ENCODE data around the gene TTLL9.

TTLL9 gene

GRCh38 chr20:31871618-31871954 lies 1.2 kb downstream of the TTLL9 start:
- H3K9me3 ChIP-seq (ENCODE audit: control insufficient read depth, low read length) = no peaks in the 10 kb centered on the region
- peaks cover 17% of the 10 kb centered on the region for H3K79me2 ChIP-seq
- no peak overlapping the region for H2AFZ ChIP-seq
- H3K27ac ChIP-seq = peak overlapping the region; percentile 92
- H3K4me3 ChIP-seq (ENCODE audit: low read depth, low read length) = no peak overlapping the region
- peaks cover 22% of the 10 kb centered on the region for H3K4me1 ChIP-seq
- H3K9ac ChIP-seq = no peak overlapping the region
- no peak for TF ChIP-seq CTCF (IDR thresholded peaks at IDR 0.05)
- no peaks in the 10 kb centered on the region for H3K27me3 ChIP-seq (ENCODE audit: control insufficient read depth, insufficient read depth, low read length)
- no peak overlapping the region for H3K4me2 ChIP-seq (ENCODE audit: low read length)
- no peaks in the 10 kb centered on the region for H3K36me3 ChIP-seq (ENCODE audit: control insufficient read depth, insufficient read depth, low read length)

DNA sequence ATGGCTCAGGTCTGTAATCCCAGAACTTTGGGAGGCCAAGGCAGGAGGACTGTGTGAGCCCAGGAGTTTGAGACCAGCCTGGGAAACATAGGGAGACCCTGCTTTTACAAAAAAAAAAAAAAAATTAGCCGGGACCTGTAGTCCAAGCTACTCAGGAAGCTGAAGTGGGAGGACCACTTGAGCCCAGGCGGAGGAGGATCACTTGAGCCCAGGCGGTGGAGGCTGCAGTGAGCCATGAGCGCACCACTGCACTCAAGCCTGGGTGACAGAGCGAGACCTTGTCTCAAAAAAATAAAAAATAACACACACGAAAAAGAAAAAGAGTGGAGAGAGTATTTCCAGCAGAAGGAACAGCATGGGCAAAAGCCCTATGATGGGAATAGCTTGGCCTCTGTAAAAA lies 2.0 kb downstream of the TTLL9 start:
- Histone ChIP-seq H3K9me3 (ENCODE audit: control insufficient read depth, low read length) (no peaks in the 10 kb centered on the region), H3K27ac (peak overlapping the region; percentile 17), H3K4me1 (peaks cover 21% of the 10 kb centered on the region), H3K4me3 (ENCODE audit: low read depth, low read length) (no peak overlapping the region), H3K27me3 (ENCODE audit: control insufficient read depth, insufficient read depth, low read length) (no peaks in the 10 kb centered on the region), H3K79me2 (peaks cover 17% of the 10 kb centered on the region), H3K36me3 (ENCODE audit: control insufficient read depth, insufficient read depth, low read length) (no peaks in the 10 kb centered on the region), H3K4me2 (ENCODE audit: low read length) (no peak overlapping the region), H2AFZ (no peak overlapping the region), H3K9ac (no peak overlapping the region)
- no peak for TF ChIP-seq CTCF (IDR thresholded peaks at IDR 0.05)

DNA sequence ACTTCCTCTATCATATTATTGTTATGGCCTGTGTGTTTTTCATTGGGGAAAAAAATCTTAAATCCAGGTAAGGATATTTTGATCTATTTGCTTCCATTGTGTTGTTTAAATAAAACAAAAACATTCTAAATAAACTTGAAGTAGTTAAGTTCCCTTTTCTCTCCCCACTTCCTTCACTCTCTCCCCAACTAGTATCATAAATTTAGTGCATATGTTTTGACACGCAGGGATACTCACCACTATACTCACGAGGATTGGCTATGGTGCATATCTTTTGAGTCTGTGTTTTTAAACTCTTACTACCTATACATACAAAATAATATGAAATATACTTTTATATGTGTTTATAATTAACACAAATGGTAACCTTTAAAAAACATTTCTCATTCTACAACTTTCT lies 5.2 kb downstream of the TTLL9 start:
- no peak overlapping the region for H2AFZ ChIP-seq
- H3K9ac ChIP-seq = no peak overlapping the region
- H3K4me2 ChIP-seq (ENCODE audit: low read length) = no peak overlapping the region
- H3K4me1 ChIP-seq = peaks cover 9% of the 10 kb centered on the region
- TF ChIP-seq CTCF (IDR thresholded peaks at IDR 0.05) = no peak
- no peak overlapping the region for H3K4me3 ChIP-seq (ENCODE audit: low read depth, low read length)
- H3K9me3 ChIP-seq (ENCODE audit: control insufficient read depth, low read length) = no peaks in the 10 kb centered on the region
- no peaks in the 10 kb centered on the region for H3K36me3 ChIP-seq (ENCODE audit: control insufficient read depth, insufficient read depth, low read length)
- H3K27me3 ChIP-seq (ENCODE audit: control insufficient read depth, insufficient read depth, low read length) = no peaks in the 10 kb centered on the region
- no peaks in the 10 kb centered on the region for H3K79me2 ChIP-seq
- no peak overlapping the region for H3K27ac ChIP-seq

DNA sequence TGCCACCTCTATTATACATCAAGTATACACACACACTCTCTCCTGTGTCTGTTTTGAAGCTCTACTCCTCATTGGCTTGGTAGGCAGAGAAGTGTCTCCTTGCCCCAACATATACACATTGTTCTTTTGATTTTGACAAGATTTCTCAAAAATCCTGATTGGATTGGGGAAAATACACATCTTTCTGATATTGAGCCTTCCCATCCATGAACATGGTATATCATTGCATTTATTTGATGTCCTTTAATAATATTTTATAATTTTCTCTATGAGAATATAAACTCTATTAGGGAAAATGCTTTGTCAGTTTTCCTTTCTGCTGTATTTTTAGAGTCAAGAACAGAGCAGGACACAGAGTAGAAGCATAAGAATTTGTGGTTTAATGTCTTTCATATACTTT lies 7.2 kb downstream of the TTLL9 start:
- H3K79me2 ChIP-seq = no peaks in the 10 kb centered on the region
- H3K27ac ChIP-seq = no peak overlapping the region
- H3K9me3 ChIP-seq (ENCODE audit: control insufficient read depth, low read length) = no peaks in the 10 kb centered on the region
- H3K36me3 ChIP-seq (ENCODE audit: control insufficient read depth, insufficient read depth, low read length) = no peaks in the 10 kb centered on the region
- H3K4me2 ChIP-seq (ENCODE audit: low read length) = no peak overlapping the region
- no peak overlapping the region for H3K9ac ChIP-seq
- H3K4me3 ChIP-seq (ENCODE audit: low read depth, low read length) = no peak overlapping the region
- H2AFZ ChIP-seq = no peak overlapping the region
- peaks cover 3% of the 10 kb centered on the region for H3K4me1 ChIP-seq
- H3K27me3 ChIP-seq (ENCODE audit: control insufficient read depth, insufficient read depth, low read length) = no peaks in the 10 kb centered on the region
- TF ChIP-seq CTCF (IDR thresholded peaks at IDR 0.05) = no peak

DNA sequence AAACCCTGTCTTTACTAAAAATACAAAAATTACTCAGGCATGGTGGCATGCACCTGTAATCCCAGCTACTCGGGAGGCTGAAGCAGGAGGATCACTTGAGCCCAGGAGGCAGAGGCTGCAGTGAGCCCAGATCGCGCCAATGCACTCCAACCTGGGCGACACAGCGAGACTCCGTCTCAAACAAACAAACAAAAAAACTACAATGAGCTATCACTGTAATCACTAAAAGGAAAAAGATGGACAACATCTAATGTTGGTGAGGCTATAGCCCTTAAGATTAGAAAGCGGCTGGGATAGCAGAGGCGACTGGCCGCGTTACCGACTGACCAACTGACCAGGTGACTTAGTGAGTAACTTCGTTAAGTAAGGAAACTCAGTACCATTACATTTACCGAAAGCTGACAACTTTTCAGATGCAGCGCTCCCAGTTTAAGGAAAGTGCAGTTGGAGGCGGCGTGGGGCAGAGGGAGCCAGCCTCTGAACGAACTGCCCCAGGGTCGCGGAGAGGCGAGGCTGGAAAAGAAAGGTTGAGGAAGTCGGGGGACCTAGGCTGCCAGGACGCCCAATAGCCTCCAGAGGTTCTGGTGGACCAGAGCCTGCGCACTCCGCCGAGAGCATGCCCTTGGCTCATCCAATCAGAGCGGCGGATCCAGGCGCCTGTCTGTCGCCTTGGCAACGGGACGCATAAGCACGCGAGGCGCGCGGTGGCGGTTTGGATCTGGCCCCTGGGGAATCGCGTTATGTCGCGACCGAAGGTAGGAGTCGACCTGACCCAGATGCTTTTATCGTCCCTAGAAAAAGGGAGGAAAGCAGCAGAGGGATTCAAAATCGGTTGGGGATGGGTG lies 8.9 kb downstream of the TTLL9 start:
- no peaks in the 10 kb centered on the region for H3K27me3 ChIP-seq (ENCODE audit: control insufficient read depth, insufficient read depth, low read length)
- peak overlapping the region; percentile 81 for H2AFZ ChIP-seq
- peak overlapping the region; percentile 88 for H3K4me3 ChIP-seq (ENCODE audit: low read depth, low read length)
- peaks cover 3% of the 10 kb centered on the region for H3K4me1 ChIP-seq
- H3K9ac ChIP-seq = peak overlapping the region; percentile 5
- peak; percentile 43 for TF ChIP-seq CTCF (IDR thresholded peaks at IDR 0.05)
- H3K79me2 ChIP-seq = no peaks in the 10 kb centered on the region
- H3K27ac ChIP-seq = peak overlapping the region; percentile 89
- H3K36me3 ChIP-seq (ENCODE audit: control insufficient read depth, insufficient read depth, low read length) = no peaks in the 10 kb centered on the region
- peak overlapping the region; percentile 94 for H3K4me2 ChIP-seq (ENCODE audit: low read length)
- H3K9me3 ChIP-seq (ENCODE audit: control insufficient read depth, low read length) = no peaks in the 10 kb centered on the region
